OCI-LY3 (cell line): ENCODE data around the gene IFRD2.

ENCODE experiments used
- H2AFZ ChIP-seq: fragments of 200-600, 300-600 bp; shearing (Covaris generic); 2 replicates; pipeline ENCODE4 v1.6.0; 2014; ENCODE audit warnings: antibody characterized with exemption, low read depth, low read length
- H3K27ac ChIP-seq: fragments of 200-600, 300-600 bp; sonication (generic); 2 replicates; pipeline ENCODE4 v1.5.1; 2014; ENCODE audit warnings: mild to moderate bottlenecking, low read length, moderate library complexity, mixed read lengths
- H3K27me3 ChIP-seq: fragments of 200-600, 300-600 bp; sonication (generic); 2 replicates; pipeline ENCODE4 v1.6.1; 2014; ENCODE audit warnings: low read depth, low read length, mixed read lengths
- H3K36me3 ChIP-seq: fragments of 200-600, 300-600 bp; sonication (generic); replicated peaks from 2 replicates; pipeline ENCODE3; 2014; ENCODE audit warnings: low read depth, low read length, mixed read lengths
- H3K4me1 ChIP-seq: fragments of 300-600, 200-600 bp; sonication (generic); 2 replicates; pipeline ENCODE4 v1.6.1; 2014; ENCODE audit warnings: low read length, mixed read lengths
- H3K4me2 ChIP-seq: fragments of 200-600, 300-600 bp; sonication (generic); 2 replicates; pipeline ENCODE4 v1.6.1; 2014; ENCODE audit warnings: low read length, mixed read lengths
- H3K4me3 ChIP-seq: fragments of 300-600, 200-600 bp; sonication (generic); 2 replicates; pipeline ENCODE4 v1.5.1; 2014; ENCODE audit warnings: antibody characterized with exemption, mild to moderate bottlenecking, low read length, moderate library complexity
- H3K79me2 ChIP-seq: fragments of 300-600, 200-600 bp; shearing (Covaris generic); 2 replicates; pipeline ENCODE4 v1.6.1; 2014; ENCODE audit warnings: mild to moderate bottlenecking, low read length, mixed read lengths
- H3K9ac ChIP-seq: fragments of 300-600, 200-600 bp; shearing (Covaris generic); 2 replicates; pipeline ENCODE4 v1.6.0; 2014; ENCODE audit warnings: mild to moderate bottlenecking, low read length, moderate library complexity
- H3K9me3 ChIP-seq: fragments of 200-600, 300-600 bp; shearing (Covaris generic); 2 replicates; pipeline ENCODE4 v1.6.1; 2014; ENCODE audit warnings: low read length, mixed read lengths; ENCODE audit not compliant: insufficient read depth
- H4K20me1 ChIP-seq: fragments of 200-600, 300-600 bp; sonication (generic); 2 replicates; pipeline ENCODE4 v1.6.1; 2016; ENCODE audit warnings: low read length, mixed read lengths; ENCODE audit not compliant: insufficient read depth
- EZH2phosphoT487 ChIP-seq: fragments of 200-600 bp; shearing (Covaris generic); IDR thresholded peaks from 2 replicates; pipeline ENCODE4 v1.6.1; 2018; ENCODE audit warnings: antibody characterized with exemption, mixed run types, low read depth
- TF ChIP-seq, protein P1 (sequence below): fragments of 200-600, 300-600 bp; sonication (generic); IDR thresholded peaks from 2 replicates; pipeline ENCODE4 v1.5.1; 2014; ENCODE audit warnings: antibody characterized with exemption, low read length, low read depth

Gene IFRD2

DNA sequence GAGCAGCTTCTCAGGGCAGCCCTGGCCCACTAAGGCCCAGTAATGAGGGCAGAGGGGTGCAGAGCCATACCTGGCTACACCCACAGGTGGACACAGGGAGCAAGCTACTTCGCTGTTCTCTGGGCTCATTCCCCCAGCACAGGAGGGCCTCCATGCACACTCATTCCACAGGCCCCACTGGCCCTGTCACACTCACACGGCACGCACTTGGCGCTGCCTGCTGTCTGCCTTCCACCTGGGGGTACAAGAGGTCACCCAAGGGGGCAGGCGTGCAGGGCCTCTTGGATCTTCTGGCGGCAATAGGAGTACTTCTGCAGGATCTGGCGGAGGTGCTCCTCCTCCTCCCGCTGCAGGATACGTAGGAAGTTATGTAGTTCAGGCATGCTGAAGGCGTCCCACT is 38.1 kb upstream of the IFRD2 start:
- Histone ChIP-seq H3K4me3 (no peak overlapping the region), H3K9me3 (no peaks in the 10 kb centered on the region), H3K79me2 (peaks cover 61% of the 10 kb centered on the region), H3K4me2 (no peak overlapping the region), H4K20me1 (peaks cover 15% of the 10 kb centered on the region), H3K4me1 (peaks cover 16% of the 10 kb centered on the region), H3K27me3 (no peaks in the 10 kb centered on the region), H3K36me3 (peaks cover 45% of the 10 kb centered on the region), H2AFZ (no peak overlapping the region), H3K9ac (no peak overlapping the region), H3K27ac (no peak overlapping the region)
- TF ChIP-seq, protein P1, sequence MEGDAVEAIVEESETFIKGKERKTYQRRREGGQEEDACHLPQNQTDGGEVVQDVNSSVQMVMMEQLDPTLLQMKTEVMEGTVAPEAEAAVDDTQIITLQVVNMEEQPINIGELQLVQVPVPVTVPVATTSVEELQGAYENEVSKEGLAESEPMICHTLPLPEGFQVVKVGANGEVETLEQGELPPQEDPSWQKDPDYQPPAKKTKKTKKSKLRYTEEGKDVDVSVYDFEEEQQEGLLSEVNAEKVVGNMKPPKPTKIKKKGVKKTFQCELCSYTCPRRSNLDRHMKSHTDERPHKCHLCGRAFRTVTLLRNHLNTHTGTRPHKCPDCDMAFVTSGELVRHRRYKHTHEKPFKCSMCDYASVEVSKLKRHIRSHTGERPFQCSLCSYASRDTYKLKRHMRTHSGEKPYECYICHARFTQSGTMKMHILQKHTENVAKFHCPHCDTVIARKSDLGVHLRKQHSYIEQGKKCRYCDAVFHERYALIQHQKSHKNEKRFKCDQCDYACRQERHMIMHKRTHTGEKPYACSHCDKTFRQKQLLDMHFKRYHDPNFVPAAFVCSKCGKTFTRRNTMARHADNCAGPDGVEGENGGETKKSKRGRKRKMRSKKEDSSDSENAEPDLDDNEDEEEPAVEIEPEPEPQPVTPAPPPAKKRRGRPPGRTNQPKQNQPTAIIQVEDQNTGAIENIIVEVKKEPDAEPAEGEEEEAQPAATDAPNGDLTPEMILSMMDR = no peak
- no peak for TF ChIP-seq EZH2phosphoT487

DNA sequence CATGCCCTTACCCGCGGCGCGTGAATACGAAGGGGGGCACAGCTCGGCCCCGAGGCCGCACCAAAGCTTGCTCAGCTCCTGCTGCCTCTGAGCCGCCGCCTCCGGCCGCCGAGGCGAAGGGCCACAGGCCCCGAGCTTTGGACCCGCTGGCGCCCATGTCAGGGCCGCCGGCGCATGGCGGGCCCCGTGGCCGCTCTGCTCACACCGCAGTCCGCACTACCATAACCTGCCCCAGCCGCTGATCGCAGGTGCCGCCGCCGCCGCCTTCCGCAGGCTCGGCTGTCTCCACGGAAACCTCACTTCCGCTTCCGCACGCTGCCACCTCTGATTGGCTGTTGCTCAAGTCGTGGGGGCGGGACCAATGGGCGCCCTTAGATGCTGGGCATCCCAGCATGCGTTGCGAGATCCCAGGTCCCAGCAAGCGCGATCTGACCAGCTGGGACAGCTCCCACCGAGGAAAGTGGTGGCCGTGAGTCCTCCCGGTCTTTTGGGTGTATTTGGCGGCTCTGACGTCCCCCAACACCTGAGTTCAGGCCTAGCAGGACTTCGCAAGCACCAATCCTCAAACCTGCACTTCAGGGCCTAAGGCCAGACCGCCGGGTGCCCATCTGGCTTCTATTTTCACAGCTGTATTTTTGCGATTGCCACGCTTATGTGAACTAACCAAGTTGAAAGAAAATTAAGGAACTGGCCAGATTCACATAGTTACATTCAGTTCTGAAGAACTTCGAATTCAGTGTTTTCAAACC is 35.9 kb upstream of the IFRD2 start, which contains the start of gene TUSC2:
TUSC2 (minus strand) TSS at position 281 of the 749 bp plus-strand sequence; CDS start at position 157, 124 bp downstream.
- H2AFZ ChIP-seq = no peak within 1 kb of the TSS
- peaks cover 38% of the 10 kb centered on the region for H3K36me3 ChIP-seq
- peaks cover 14% of the 10 kb centered on the region for H3K4me1 ChIP-seq

DNA sequence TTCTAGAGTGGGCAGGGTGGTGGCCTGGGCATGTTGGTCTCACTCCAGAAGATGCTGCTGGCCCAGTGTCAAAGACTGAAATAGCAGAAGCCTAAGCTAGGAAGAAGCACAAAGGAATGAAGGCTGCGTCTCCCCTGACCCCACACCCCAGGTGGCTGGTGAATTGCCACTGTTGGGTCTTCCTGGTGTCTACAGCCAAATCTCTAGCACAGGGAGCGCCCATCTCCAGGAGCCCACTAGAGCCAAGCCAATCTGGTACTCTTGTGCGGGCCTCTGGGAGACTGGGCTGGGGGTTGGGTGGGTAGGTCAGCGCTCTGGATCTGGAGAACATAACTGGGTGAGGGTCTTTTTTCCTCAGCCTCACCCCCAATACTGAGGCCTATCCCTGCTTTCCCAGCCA is 34.9 kb upstream of the IFRD2 start:
- Histone ChIP-seq H2AFZ (no peak overlapping the region), H3K9me3 (no peaks in the 10 kb centered on the region), H3K4me1 (peaks cover 24% of the 10 kb centered on the region), H3K27ac (no peak overlapping the region), H4K20me1 (no peaks in the 10 kb centered on the region), H3K9ac (peak overlapping the region; percentile 81), H3K79me2 (peaks cover 29% of the 10 kb centered on the region), H3K4me2 (peak overlapping the region; percentile 93), H3K27me3 (no peaks in the 10 kb centered on the region), H3K4me3 (peak overlapping the region; percentile 91), H3K36me3 (peaks cover 36% of the 10 kb centered on the region)
- TF ChIP-seq EZH2phosphoT487 = no peak
- TF ChIP-seq, protein P1 = no peak

More for the DNA sequence above, 35.9 kb upstream of the IFRD2 start, which contains the start of gene TUSC2:
- Histone ChIP-seq H3K9ac (peak within 1 kb of the TSS; percentile 81), H3K27ac (peak within 1 kb of the TSS; percentile 22), H3K27me3 (no peaks in the 10 kb centered on the region), H3K9me3 (no peaks in the 10 kb centered on the region), H3K4me2 (peak within 1 kb of the TSS; percentile 93), H3K79me2 (peaks cover 39% of the 10 kb centered on the region), H3K4me3 (peak within 1 kb of the TSS; percentile 91), H4K20me1 (peaks cover 2% of the 10 kb centered on the region; the same call in 1 of the 2 replicates)
- no peak for TF ChIP-seq EZH2phosphoT487

DNA sequence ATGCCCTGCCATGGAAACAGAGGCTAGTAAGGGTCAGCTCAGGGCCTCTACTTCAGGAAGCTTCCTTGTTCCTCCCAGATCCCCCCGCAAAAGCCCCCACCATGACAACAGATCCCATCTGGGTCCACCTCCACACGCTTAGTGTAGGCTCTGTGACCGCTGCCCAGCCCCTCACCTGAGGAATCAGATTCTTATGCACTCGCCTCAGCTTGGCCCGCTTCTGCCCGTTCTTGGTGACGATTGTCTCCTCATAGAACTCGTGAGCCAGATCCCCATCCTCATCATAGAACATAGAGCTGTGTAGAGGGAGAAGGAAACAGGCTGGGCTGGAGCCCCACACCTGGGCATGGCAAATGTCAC is 33.9 kb upstream of the IFRD2 start:
- H3K36me3 ChIP-seq = peaks cover 27% of the 10 kb centered on the region
- no peak overlapping the region for H2AFZ ChIP-seq
- H3K9ac ChIP-seq = no peak overlapping the region
- peaks cover 19% of the 10 kb centered on the region for H3K79me2 ChIP-seq
- no peak overlapping the region for H3K4me3 ChIP-seq
- H4K20me1 ChIP-seq = no peaks in the 10 kb centered on the region
- H3K9me3 ChIP-seq = no peaks in the 10 kb centered on the region
- no peak overlapping the region for H3K4me2 ChIP-seq
- no peak overlapping the region for H3K27ac ChIP-seq
- peaks cover 28% of the 10 kb centered on the region for H3K4me1 ChIP-seq
- no peaks in the 10 kb centered on the region for H3K27me3 ChIP-seq
- no peak for TF ChIP-seq EZH2phosphoT487
- TF ChIP-seq, protein P1 = no peak
